HG03159 (cell line): ENCODE results near the gene ITIH5.

ENCODE experiments used
- ATAC-seq: cut with Tn5 transposase; IDR thresholded peaks from one replicate; pipeline ENCODE4 v1.9.1; 2021; ENCODE audit warnings: mild to moderate bottlenecking, moderate library complexity; ENCODE audit not compliant: unreplicated experiment

ITIH5 gene

GRCh38 chr10:7589748-7590147 is 77.0 kb downstream of the ITIH5 start:
- no peak for ATAC-seq

GRCh38 chr10:7587865-7588188 is 78.9 kb downstream of the ITIH5 start:
- no peak for ATAC-seq

GRCh38 chr10:7587168-7587864 is 79.5 kb downstream of the ITIH5 start:
- no peak for ATAC-seq

GRCh38 chr10:7585228-7585627 is 81.5 kb downstream of the ITIH5 start:
- no peak for ATAC-seq

GRCh38 chr10:7583626-7584025 is 83.1 kb downstream of the ITIH5 start:
- ATAC-seq: no peak

- no peak for ATAC-seq
These were observed 86.2 kb downstream of the ITIH5 start for GRCh38 chr10:7580520-7580919.

- ATAC-seq: no peak
These were observed 87.1 kb downstream of the ITIH5 start for GRCh38 chr10:7579681-7580080.

- ATAC-seq: no peak
These were observed 89.2 kb downstream of the ITIH5 start for GRCh38 chr10:7577579-7577978.

- ATAC-seq: no peak
These were observed 89.6 kb downstream of the ITIH5 start for GRCh38 chr10:7577176-7577575.

- ATAC-seq: no peak
These were observed 90.4 kb downstream of the ITIH5 start for GRCh38 chr10:7576340-7576739.

- ATAC-seq: no peak
These were observed 94.4 kb downstream of the ITIH5 start for GRCh38 chr10:7572391-7572790.

- no peak for ATAC-seq
These were observed 94.8 kb downstream of the ITIH5 start for GRCh38 chr10:7571981-7572380.

- ATAC-seq: no peak
These were observed 98.7 kb downstream of the ITIH5 start for GRCh38 chr10:7567911-7568620.

GRCh38 chr10:7566891-7567290 is 99.9 kb downstream of the ITIH5 start:
- ATAC-seq: no peak

GRCh38 chr10:7565871-7566270 is 100.9 kb downstream of the ITIH5 start:
- no peak for ATAC-seq

GRCh38 chr10:7563770-7564169 is 103.0 kb downstream of the ITIH5 start:
- no peak for ATAC-seq

GRCh38 chr10:7563368-7563767 is 103.4 kb downstream of the ITIH5 start:
- ATAC-seq: no peak

GRCh38 chr10:7561985-7562384 is 104.8 kb downstream of the ITIH5 start:
- ATAC-seq: no peak

GRCh38 chr10:7561216-7561893 is 105.4 kb downstream of the ITIH5 start:
- ATAC-seq: no peak

GRCh38 chr10:7560519-7560918 is 106.2 kb downstream of the ITIH5 start:
- ATAC-seq: no peak

GRCh38 chr10:7559386-7559785 is 107.4 kb downstream of the ITIH5 start:
- ATAC-seq: no peak

GRCh38 chr10:7558036-7558435 is 108.7 kb downstream of the ITIH5 start:
- ATAC-seq: no peak
